HuH-7.5 (cell line): Measurements from ENCODE around the gene CHI3L1.

Experiments
- DNase-seq: peaks from one replicate; pipeline ENCODE4 v3.0.0; 2011; ENCODE audit warnings: low spot score

Gene CHI3L1

GRCh38 chr1:203133970-203134725, 52.4 kb downstream of the CHI3L1 start:
- no peak for DNase-seq

GRCh38 chr1:203131548-203132200, 54.8 kb downstream of the CHI3L1 start:
- no peak for DNase-seq

- DNase-seq = no peak
Measured at GRCh38 chr1:203130358-203130985, 56.0 kb downstream of the CHI3L1 start.

- DNase-seq = no peak
Measured at GRCh38 chr1:203129501-203130231, 56.8 kb downstream of the CHI3L1 start.
